GM12891 (cell line): ENCODE data around the gene ZNF280B.
"Not testable (repeated sequence)": the region's sequence is repeated elsewhere in the genome, so short reads cannot be mapped to it uniquely, and the experiment has no call there.

ENCODE experiments used
- DNase-seq: peaks from one replicate; pipeline ENCODE4 v3.0.0; 2011; ENCODE audit warnings: low spot score; ENCODE audit not compliant: insufficient read length
- FAIRE-seq: peaks from 2 replicates; lab custom pipeline; 2011; peaks lifted over from hg19 to GRCh38; lab: Jason Lieb, UNC
- PAX5 ChIP-seq: IDR thresholded peaks from 2 replicates; pipeline ENCODE4 v1.6.1; 2011; ENCODE audit warnings: low read length, moderate library complexity, mild to moderate bottlenecking; ENCODE audit not compliant: insufficient read depth, severe bottlenecking
- POLR2A ChIP-seq: IDR thresholded peaks from 2 replicates; pipeline ENCODE4 v1.6.1; 2011; ENCODE audit warnings: low read depth, low read length, control low read depth
- POLR2AphosphoS5 ChIP-seq: IDR thresholded peaks from 2 replicates; pipeline ENCODE4 v1.6.1; 2011; ENCODE audit warnings: low read depth, low read length, control low read depth
- POU2F2 ChIP-seq: IDR thresholded peaks from 2 replicates; pipeline ENCODE4 v1.6.1; 2011; ENCODE audit warnings: low read depth, mild to moderate bottlenecking, control low read depth, low read length, moderate library complexity
- SPI1 ChIP-seq: IDR thresholded peaks from 2 replicates; pipeline ENCODE4 v1.6.1; 2011; ENCODE audit warnings: low read depth, low read length, control low read depth
- TAF1 ChIP-seq: IDR thresholded peaks from 2 replicates; pipeline ENCODE4 v1.6.1; 2011; ENCODE audit warnings: low read depth, low read length, control low read depth

The ZNF280B gene

GRCh38 chr22:22442928-22443709 lies 65.4 kb downstream of the ZNF280B start:
- FAIRE-seq: no peak

DNA sequence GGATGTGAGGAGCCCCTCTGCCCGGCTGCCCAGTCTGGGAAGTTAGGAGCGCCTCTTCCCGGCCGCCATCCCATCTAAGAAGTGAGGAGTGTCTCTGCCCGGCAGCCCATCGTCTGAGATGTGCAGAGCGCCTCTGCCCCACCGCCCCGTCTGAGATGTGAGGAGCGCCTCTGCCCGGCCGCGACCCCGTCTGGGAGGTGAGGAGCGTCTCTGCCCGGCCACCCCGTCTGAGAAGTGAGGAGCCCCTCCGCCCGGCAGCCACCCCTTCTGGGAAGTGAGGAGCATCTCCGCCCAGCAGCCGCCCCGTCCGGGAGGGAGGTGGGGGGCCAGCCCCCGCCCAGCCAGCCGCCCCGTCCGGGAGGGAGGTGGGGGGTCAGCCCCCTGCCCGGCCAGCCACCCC lies 66.9 kb downstream of the ZNF280B start:
- not testable (repeated sequence) for DNase-seq, FAIRE-seq

More at GRCh38 chr22:22442928-22443709, 65.4 kb downstream of the ZNF280B start:
- DNase-seq: no peak
- TF ChIP-seq TAF1 (no peak), SPI1 (no peak), POU2F2 (no peak), POLR2A (no peak), POLR2AphosphoS5 (no peak), PAX5 (no peak)

DNA sequence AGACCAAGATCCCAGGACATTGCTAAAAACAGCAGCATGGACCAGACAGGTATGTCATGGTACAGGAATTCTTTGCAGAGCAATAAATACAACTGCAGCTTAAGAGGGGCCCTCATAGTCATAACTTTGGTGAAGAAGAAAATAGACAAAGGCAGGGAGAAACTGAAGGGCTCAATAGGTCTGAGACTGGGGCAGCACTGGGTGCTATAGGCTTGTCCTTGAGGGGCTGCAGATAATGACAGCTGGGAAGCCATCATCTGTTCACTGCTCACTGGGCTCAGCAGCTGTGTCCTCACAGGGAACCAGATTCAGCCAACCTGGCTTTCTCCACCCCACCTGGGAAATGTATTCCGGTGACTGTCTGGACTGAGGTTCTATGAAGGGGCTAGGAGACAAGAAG lies 68.4 kb downstream of the ZNF280B start:
- DNase-seq: no peak
- FAIRE-seq: no peak
- TF ChIP-seq PAX5: no peak
- no peak for TF ChIP-seq TAF1
- TF ChIP-seq POU2F2: no peak
- TF ChIP-seq POLR2AphosphoS5: no peak
- no peak for TF ChIP-seq POLR2A
- no peak for TF ChIP-seq SPI1
